KG1 (cell line): ENCODE data around the gene COL6A3.
"Not testable (repeated sequence)": the region's sequence is repeated elsewhere in the genome, so short reads cannot be mapped to it uniquely, and the experiment has no call there.

Experiments
- DNase-seq: peaks from one replicate; lab custom pipeline; 2025; lab: John Stamatoyannopoulos, UW

The COL6A3 gene

DNA sequence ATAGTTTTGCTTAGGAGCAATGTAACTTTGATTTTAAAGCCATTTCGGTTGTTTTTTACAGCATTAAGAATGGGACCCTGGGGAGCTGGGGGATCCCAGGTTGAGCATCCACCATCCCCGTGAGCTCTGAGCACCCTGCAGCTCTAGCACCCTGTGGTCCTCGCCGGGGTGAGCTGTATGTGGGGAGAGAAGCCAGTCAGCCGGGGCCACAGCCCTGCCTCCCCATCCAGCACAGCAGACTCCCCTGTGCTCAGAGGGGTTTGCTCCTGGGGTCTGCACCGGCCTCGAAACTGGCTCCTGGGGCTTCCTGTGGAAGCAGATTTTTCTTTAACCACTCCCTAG, 1.3 kb downstream of the COL6A3 start:
- no peak for DNase-seq

DNA sequence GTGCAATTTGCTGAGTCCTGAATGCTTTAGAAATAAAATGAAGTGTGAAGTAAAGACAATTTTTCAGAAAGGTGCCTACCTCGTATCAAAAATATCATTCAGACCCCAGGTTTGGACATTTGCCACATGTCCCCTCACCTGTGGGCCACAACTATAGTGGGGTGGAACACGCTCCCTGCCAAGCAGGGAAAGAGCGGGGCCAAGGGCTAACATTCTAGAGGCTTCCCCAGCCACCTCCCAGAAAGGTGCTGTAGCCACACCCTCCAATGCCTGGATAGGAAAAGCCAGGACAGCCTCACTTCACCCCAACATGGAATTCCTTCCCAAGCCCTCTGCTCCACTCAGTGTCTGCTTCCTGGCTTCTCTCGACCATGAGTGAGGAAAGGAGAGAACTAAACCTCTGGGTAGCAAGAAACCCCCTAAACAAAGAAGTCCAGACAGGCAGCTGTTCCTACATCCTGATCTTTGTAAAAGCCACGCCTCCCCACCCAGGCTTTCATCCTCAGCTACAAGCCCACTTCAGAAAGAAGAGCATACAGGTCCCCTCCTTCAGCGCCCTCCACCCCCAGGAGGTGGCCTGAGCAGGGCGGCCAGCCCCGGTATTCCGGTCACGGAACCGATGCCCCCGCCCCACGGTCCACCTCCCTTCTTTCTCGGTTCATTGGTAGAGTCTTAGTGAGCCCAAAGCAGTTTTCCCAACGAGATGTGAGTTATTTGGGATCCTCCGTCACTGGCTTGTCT, 2.1 kb downstream of the COL6A3 start:
- no peak for DNase-seq

DNA sequence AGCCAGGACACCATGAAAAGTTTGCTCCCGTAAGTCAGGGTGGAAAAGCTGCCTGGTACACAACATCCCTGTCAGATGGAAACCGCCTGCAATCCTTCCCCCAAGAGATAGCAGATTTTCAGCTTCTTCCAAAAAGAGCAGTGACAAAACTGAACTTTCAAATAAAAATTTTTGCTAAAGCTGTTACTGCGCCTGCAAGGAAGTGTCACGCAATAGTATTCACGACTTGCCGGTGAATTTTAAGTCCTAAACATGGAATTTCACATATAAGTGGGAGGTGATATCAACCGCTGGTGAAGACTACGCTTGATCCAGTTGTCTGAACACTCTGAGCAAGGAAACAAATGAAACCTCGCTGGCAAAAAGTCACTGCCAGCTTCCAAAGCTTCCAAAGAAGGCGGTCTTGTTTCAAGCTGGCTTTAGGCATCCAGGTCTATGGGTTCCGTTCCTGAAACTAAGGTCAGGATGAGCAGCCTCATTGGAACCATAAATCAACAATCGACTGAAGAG, 2.8 kb downstream of the COL6A3 start:
- no peak for DNase-seq

DNA sequence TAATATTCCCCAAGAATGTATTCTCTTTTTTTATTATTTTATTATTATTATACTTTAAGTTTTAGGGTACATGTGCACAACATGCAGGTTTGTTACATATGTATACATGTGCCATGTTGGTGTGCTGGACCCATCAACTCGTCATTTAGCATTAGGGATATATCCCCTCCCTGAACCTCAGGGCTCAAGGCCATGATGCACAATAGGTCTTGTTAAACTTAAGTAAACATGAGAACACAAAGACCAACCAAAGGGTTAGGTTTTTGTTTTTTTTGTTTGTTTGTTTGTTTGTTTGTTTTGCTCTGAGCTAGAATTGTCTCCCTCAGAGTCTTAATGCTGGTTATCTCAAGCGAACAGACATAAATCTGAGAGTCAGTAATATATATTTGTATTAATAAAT, 4.7 kb downstream of the COL6A3 start:
- not testable (repeated sequence) for DNase-seq

GRCh38 chr2:237408335-237409000, 5.5 kb downstream of the COL6A3 start:
- DNase-seq = no peak

DNA sequence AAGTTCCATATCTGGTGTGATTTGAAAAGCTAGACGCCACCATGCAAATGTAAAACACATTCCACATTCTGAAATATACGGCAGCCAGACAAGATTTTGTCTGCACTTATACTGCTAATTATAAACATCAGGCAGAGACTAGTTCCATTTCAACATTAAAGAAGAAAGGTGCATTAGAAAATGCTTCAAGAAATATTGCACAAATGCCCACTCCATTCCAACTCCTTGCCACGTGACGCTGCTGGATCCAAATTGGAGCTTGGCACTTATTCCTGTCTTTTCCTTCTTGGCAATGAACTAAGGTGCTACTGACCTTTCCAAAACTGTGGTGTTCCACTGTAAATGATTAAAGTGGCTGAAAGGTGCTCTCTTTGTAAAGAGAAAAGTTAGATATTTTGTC, 6.3 kb downstream of the COL6A3 start:
- no peak for DNase-seq

- no peak for DNase-seq
Observed at GRCh38 chr2:237406371-237406895, 7.5 kb downstream of the COL6A3 start.

- DNase-seq = no peak
Observed at GRCh38 chr2:237405605-237406004, 8.4 kb downstream of the COL6A3 start.

GRCh38 chr2:237405006-237405559, 8.9 kb downstream of the COL6A3 start:
- DNase-seq = no peak

DNA sequence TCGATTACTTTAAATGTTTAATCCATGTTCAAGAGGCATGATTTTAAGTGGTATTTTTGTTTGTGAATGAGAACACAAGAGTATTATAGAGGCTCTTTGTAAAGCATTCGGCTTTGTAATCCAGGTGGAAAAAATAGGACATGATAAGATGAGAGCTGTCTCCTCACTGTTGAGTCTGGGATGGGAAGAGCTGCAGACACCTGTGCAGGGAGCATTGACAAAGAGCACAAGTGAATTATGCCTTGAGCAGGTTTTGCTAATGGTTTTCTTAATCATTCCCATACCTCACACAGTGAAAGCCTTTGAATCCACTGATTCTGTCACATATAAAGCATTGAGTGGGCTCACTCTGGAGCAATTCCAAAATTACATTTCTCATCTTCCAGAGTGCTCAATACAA, 9.6 kb downstream of the COL6A3 start:
- no peak for DNase-seq

GRCh38 chr2:237403024-237403882, 10.7 kb downstream of the COL6A3 start:
- no peak for DNase-seq

DNA sequence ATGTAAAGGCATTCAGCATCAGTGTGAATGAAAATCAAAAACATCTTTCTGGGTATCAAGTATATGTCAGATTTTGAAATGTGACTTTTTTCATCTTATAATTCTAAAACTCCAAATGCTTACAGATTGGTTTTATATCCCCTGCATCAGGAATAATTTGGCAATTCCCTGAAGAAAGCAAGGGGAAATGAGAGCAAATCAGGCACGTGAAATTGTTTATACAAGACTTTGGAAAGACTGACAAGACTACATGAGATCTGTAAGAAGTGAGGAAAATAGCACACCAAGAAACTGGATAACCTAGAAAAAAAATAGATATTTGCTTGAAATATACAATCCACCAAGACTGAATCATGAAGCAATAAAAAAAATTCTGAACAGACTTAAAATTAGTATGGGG, 13.8 kb downstream of the COL6A3 start:
- no peak for DNase-seq

- no peak for DNase-seq
Observed at GRCh38 chr2:237397072-237397471, 16.9 kb downstream of the COL6A3 start.

DNA sequence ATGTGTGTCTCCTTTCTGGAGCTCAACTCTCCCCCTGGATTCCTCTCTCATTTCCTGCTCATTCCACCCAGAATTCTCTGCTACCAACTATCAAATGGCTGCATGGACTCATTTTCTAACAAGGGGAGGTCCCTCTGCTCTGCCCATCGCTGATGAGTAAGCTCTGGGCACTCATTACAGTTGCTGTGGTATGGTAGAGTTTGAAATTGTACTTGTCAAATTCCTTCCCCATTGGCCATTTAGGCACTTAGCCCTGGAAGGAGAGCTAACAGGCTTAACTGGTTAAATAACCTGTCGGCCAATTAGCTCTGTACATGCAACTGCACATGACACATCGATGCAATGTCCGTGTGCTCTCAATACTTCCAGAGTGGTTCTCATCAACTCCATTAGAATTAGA, 20.4 kb downstream of the COL6A3 start:
- DNase-seq = no peak

DNA sequence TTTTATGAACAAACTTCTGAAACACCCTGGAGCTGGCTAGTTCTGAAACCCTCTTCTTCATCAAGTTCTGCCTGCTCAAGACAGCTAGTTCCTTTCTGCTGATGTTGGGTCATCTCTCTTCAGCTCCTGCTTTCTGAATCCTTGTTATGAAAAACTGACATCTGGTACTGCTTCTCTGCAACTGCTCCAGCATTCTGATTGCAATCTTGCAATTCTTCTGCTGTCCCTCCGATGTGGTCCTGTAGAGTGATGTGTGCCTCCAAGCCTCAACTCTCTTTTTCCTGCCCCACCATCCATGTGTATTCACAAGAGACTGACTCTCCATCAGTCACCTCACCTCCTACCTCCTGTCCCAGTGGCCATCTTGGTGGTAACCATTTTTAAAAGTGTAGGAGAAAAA, 21.8 kb downstream of the COL6A3 start:
- DNase-seq = no peak

DNA sequence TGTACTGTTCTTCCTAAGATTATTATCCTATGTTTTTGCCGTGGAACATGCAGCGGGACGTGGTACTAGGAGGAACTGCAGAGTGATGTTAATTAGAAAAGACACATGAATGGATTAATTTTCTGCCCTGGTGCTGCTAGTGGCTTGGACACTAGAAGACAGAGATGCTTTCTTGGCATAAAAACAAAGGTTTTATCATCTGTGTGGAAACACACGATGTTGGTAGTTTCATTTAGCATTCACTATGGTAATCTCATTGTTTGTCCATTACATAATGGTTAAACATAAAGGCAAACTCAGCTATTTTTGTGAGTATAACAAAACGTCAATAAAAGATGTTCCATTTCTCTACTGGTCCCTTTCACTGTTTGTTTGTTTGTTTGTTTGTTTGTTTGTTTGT, 22.8 kb downstream of the COL6A3 start:
- no peak for DNase-seq

DNA sequence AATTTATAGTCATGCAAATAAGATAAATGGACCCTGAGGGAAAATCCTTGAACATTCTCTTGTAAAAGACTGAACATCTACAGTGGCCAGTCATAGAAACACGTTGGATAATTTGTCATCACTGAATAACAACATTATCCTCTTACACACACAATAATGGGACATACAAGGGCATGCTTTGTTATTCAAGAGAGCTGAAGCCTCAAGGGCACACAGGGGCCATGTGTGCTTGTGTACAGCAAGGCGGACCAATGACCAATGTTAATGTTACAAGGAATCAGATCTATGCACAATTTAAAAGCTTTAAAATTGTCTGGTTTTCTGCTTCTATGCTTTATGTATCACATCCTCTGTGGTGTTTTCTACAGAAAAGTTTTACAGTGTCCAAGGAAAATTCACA, 23.7 kb downstream of the COL6A3 start:
- DNase-seq = no peak

- DNase-seq = no peak
Observed at GRCh38 chr2:237389831-237390230, 24.1 kb downstream of the COL6A3 start.

DNA sequence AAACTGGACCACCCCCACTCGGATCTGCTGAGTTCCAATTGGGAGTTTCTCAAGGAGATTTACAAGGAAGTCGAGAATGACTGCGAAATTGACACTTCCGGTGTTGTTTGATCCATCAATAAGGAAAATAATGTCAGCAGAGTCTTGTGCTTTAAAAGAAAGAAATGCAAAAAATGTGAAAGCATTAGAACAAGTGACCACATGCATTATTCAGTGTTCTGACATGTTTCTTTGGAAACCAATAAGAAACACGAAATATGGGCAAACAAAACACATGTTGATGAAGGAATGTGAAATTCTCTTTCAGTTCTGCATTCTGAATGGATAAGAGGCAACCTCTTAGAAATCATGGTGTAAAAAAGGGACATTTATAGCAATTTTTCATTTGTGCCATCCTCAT, 25.9 kb downstream of the COL6A3 start:
- no peak for DNase-seq

GRCh38 chr2:237384672-237385020, 29.3 kb downstream of the COL6A3 start:
- no peak for DNase-seq

DNA sequence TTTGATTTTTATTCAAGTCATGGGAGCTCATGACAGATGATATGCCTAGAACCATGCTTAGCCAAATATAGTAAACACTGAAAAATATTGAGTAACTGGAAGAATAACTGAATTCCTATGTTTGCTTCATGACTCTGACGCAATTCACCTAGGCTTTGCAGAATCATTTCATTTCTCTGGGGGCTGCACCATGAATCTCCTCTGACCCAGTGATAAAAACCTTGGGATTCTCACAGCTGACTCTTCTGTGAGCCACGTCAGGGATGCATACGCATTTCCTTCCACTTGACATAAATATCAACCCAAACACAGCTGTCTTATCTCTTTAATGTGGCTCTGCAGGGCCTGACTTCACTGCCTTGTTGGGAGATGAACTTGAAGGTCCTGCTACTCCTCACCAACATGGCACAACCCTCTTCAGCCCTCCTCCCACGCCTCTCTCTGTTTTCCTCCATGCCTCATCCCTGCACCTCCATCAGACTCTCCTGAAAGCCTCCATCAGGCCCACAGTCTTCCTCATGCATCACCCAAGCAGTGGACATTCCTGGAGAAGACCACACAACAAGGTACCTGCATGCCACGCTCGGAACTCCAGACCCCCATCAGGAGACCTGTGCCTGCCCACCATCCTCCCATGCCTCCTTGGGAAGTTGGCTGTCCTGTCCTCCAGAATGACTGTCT, 29.8 kb downstream of the COL6A3 start:
- DNase-seq = no peak

DNA sequence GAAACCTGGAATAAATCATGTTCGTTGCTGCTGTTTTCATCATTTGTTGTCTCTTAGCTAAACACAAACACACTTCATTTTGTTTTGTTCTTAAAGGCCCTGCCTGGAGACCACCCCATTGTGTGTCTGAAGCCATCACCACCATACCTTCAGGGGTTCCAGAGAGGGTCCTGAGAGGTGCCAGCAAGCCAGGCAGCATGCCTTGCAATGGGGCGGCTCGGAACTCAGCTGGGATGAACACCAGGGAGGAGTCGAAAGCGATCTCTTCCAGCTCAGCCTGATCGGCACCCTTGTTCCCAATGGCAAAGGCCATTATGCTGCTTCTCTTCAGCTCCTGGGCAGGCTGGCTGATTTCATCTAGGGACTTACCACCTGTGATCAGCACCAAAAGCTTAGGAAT, 33.2 kb downstream of the COL6A3 start:
- DNase-seq = no peak
